Erythroblast (primary cell): ENCODE data around the gene KIF5A.
A peak's percentile ranks its signal among the peaks of the same experiment; 100 is the strongest.

ENCODE experiments used
- DNase-seq, 2 experiments: peaks; one replicate each; lab custom pipeline; 2025; lab: John Stamatoyannopoulos, UW
- GATA1 ChIP-seq: IDR thresholded peaks from 2 replicates; pipeline ENCODE4 v1.6.1; 2011; ENCODE audit warnings: low read depth, mild to moderate bottlenecking, control low read depth, low read length, moderate library complexity
- POLR2A ChIP-seq: IDR thresholded peaks from 2 replicates; pipeline ENCODE4 v1.6.1; 2011; ENCODE audit warnings: mild to moderate bottlenecking, low read length

Gene KIF5A

DNA sequence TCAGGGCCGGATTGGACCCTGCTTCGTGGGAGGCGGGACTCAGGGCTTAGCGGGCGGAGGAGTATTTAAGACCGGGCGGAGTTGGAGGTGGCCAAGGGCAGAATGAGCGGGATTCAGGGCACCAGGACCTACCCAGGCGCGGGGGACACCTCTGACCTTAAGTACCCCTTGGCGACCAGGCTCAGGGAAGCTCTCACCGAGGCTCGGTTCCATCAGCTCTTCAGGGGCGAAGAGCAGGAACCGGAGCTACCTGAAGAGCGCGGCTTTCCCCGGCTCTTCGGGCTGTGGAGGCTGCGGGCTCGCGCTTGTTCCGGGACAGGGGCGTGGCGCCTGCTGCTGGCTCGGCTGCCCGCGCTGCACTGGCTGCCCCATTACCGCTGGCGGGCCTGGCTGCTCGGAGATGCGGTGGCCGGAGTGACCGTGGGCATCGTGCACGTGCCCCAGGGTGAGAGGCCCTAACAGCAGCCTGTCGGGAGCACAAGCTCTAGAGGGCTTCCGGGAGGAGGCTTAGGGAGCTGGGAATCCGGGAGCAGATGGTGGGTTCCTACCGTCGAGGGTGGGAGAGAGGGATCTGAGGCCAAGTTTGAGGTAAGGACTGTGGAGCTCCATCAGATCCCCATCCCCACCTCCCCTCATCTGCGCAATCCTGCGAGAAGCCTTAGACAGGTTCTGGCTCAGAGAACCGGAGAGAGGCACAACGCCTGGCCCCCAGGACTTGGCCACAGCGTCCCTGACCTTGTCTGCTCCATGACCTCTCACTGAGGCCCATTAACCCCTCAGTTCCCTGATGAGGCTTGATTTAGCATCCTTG is 69.8 kb downstream of the KIF5A start:
- TF ChIP-seq GATA1: no peak
- TF ChIP-seq POLR2A: no peak
- DNase-seq: peak in 1 of 2 experiments; percentile 37

DNA sequence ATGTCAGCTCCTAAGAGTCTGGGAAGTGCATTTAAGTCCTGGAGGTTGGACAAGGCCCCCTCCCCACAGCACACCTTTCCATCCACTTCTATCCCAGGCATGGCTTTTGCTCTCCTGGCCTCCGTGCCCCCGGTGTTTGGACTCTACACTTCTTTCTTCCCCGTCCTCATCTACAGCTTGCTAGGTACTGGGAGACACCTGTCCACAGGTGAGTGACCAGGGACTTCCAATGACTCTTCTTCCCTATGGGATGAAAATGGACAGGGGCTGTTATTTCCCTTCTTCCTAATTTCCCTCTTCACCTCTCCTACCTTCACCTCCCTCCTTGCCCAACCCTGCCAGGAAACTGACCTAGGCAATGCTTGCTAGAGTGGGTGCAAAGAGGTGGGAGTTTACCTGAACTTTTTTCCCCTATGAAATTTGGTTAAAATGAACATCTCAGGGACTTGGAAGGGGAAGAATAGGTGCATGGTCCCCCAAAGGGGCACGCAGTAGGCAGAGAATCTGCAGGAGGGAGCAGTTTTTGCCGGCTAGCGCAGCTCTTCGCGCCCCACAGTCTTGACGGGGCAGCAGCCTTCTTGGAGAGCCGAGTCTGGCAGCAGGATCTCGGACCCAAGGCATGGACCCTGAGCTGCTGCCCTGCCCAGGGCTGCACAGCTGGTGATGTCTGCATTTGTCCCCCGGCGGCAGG is 70.5 kb downstream of the KIF5A start:
- no peak for DNase-seq
- TF ChIP-seq POLR2A (no peak), GATA1 (no peak)

DNA sequence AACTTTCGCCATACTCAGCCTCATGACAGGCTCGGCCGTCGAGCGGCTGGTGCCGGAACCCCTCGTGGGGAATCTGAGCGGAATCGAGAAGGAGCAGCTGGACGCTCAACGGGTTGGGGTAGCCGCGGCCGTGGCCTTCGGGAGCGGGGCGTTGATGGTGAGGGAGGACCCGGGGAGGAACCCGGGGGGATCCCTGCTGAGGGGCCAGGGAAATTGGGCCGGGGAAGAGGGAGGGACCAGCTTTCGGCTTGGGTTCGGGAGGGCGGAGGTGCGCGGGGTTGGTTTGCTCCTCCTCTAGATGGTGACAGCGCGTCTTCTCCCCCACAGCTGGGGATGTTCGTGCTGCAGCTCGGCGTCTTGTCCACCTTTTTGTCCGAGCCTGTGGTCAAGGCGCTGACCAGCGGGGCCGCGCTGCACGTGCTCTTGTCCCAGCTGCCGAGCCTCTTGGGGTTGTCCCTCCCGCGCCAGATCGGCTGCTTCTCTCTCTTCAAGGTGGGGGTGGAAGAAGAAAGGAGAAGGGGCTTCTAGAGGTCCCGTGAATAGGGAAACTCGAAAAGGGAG is 71.2 kb downstream of the KIF5A start:
- DNase-seq: no peak
- TF ChIP-seq POLR2A: no peak

DNA sequence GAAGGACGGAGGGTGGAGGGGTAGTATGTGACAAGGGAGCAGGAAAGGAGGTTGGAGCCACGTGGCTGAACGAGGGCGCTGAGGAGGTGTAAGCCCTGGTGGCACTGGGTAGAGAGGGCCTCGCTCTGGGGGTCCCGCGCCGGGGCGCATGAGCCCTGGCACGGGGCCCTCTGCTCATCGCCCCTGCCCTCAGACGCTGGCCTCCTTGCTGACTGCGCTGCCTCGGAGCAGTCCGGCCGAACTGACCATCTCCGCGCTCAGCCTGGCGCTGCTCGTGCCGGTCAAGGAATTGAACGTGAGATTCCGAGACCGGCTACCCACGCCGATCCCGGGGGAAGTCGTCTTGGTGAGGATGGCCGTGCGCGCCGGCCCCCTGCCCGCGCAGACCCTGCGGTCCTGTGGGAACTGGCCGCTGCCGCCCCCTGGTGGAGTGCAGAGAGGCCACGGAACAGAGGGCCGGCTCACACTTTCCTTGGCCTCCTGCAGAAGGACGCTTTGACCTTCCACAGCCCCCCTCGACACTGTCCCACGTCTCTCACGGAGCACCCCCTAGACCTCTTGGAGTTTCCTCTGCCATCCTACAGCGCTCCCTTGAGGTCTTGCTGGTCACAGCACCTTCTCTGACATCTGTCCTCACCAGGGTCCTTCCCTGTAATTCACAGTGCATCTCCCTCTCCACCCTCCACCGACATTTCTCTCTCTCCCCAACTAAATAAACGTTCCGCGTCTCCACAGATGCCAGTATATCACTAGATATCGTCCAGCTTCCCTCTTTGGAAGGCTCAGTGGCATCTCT is 71.9 kb downstream of the KIF5A start:
- DNase-seq: peak; percentile 55 to 73
- TF ChIP-seq POLR2A (no peak), GATA1 (no peak)

- TF ChIP-seq POLR2A (no peak), GATA1 (no peak)
Observed at GRCh38 chr12:57622293-57623245, 72.7 kb downstream of the KIF5A start.

DNA sequence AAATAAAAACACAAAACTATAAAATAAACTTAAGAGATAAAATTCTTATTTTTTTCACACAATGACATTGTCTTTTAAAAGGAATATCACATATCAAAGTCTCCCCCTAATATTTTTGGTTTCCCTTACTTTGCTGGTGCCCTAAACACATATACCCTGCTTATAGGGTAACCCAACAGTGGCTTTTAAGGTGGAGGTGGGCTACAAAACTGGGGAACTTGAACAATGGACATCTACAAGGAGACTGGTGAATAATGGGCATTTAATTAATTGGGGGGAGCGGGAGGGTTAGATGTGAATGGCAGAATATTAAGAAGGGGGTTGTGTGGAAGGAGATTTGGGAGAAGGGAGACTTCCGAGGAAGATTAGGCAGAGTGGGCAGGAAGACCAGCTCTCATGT is 73.5 kb downstream of the KIF5A start:
- DNase-seq: no peak
- no peak for TF ChIP-seq GATA1
- no peak for TF ChIP-seq POLR2A

More at GRCh38 chr12:57622293-57623245, 72.7 kb downstream of the KIF5A start:
- DNase-seq: peak in 1 of 2 experiments; percentile 44

DNA sequence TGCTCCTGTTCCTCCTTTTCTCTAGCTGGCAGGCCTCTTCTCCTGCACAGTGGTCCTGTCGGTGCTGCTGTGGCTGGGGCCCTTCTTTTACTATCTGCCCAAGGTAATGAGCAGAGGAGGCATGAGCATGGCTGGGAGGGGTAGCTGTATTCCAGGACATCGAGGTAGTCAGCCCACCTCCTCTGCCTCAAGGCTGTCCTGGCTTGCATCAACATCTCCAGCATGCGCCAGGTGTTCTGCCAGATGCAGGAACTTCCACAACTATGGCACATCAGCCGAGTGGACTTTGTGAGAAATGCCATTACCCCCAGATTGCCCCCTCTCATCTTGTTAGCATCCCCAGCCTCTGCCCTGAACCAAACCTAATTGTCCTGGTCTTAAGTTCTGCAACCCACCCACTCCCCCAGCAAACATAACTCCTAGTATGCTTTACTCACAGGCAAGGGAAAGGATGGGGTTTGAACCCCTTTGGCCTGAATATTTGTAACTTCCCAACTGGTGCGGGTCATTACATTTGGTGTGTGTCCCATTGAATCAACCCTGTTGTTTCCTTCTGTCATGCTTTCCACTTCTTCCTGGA is 74.1 kb downstream of the KIF5A start:
- no peak for TF ChIP-seq POLR2A
- no peak for TF ChIP-seq GATA1
- no peak for DNase-seq

- DNase-seq: no peak
Observed at GRCh38 chr12:57624441-57625220, 74.8 kb downstream of the KIF5A start.

GRCh38 chr12:57625261-57626032 is 75.6 kb downstream of the KIF5A start:
- no peak for DNase-seq
- no peak for TF ChIP-seq POLR2A

More at GRCh38 chr12:57624441-57625220, 74.8 kb downstream of the KIF5A start:
- TF ChIP-seq GATA1: no peak
- TF ChIP-seq POLR2A: no peak

GRCh38 chr12:57626111-57626920 is 76.5 kb downstream of the KIF5A start:
- no peak for DNase-seq
- TF ChIP-seq POLR2A (no peak), GATA1 (no peak)
